Astrocyte (in vitro differentiated cells and primary cell): ENCODE results near the gene FLRT1.

Source experiments
- EZH2 ChIP-seq: IDR thresholded peaks from 2 replicates; pipeline ENCODE4 v1.6.1; 2012; ENCODE audit warnings: mild to moderate bottlenecking, low read length, inconsistent platforms; ENCODE audit not compliant: insufficient read depth
- TF ChIP-seq, protein P1 (sequence below): IDR thresholded peaks from 2 replicates; pipeline ENCODE4 v1.5.1; 2011; ENCODE audit warnings: low read depth, mild to moderate bottlenecking, inconsistent platforms, low read length, moderate library complexity; ENCODE audit not compliant: insufficient read depth

GRCh38 chr11:64052938-64053622, 17.3 kb downstream of the FLRT1 start:
- TF ChIP-seq, protein P1, sequence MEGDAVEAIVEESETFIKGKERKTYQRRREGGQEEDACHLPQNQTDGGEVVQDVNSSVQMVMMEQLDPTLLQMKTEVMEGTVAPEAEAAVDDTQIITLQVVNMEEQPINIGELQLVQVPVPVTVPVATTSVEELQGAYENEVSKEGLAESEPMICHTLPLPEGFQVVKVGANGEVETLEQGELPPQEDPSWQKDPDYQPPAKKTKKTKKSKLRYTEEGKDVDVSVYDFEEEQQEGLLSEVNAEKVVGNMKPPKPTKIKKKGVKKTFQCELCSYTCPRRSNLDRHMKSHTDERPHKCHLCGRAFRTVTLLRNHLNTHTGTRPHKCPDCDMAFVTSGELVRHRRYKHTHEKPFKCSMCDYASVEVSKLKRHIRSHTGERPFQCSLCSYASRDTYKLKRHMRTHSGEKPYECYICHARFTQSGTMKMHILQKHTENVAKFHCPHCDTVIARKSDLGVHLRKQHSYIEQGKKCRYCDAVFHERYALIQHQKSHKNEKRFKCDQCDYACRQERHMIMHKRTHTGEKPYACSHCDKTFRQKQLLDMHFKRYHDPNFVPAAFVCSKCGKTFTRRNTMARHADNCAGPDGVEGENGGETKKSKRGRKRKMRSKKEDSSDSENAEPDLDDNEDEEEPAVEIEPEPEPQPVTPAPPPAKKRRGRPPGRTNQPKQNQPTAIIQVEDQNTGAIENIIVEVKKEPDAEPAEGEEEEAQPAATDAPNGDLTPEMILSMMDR: no peak
- TF ChIP-seq EZH2: no peak
